Mesenchymal stem cell (in vitro differentiated cells and primary cell): ENCODE data around the gene SPTBN1.

Experiments
- DNase-seq: peaks from one replicate; pipeline ENCODE4 v3.0.0-alpha.2; 2013
- H2AFZ ChIP-seq: one replicate; pipeline ENCODE4 v1.6.1; 2013; ENCODE audit warnings: low read depth, mild to moderate bottlenecking, control low read depth, inconsistent platforms, low read length, moderate library complexity
- H2AK5ac ChIP-seq: 2 replicates; pipeline ENCODE4 v1.6.1; 2013; ENCODE audit warnings: low read length, moderate library complexity, mild to moderate bottlenecking, inconsistent platforms; ENCODE audit not compliant: severe bottlenecking
- H2BK120ac ChIP-seq: one replicate; pipeline ENCODE4 v1.6.1; 2013; ENCODE audit warnings: low read depth, mild to moderate bottlenecking, inconsistent platforms, low read length, moderate library complexity
- H2BK12ac ChIP-seq, 2 experiments: one replicate each; pipeline ENCODE4 v1.6.1; 2013; ENCODE audit warnings: inconsistent platforms in 2 of 2, low read length in 2 of 2, mild to moderate bottlenecking in 2 of 2, moderate library complexity in 2 of 2, control low read depth in 1 of 2
- H2BK15ac ChIP-seq: one replicate; pipeline ENCODE4 v1.6.1; 2013; ENCODE audit warnings: mild to moderate bottlenecking, low read depth, inconsistent platforms; ENCODE audit not compliant: poor library complexity, severe bottlenecking
- H2BK5ac ChIP-seq: 2 replicates; pipeline ENCODE4 v1.6.1; 2013; ENCODE audit warnings: low read depth, mild to moderate bottlenecking, low read length, control low read depth, inconsistent platforms; ENCODE audit not compliant: poor library complexity, severe bottlenecking
- H3K14ac ChIP-seq, 2 experiments: one replicate each; pipeline ENCODE4 v1.6.1; 2013; ENCODE audit warnings: inconsistent platforms in 2 of 2, low read length in 2 of 2, control low read depth in 1 of 2, mild to moderate bottlenecking in 1 of 2, moderate library complexity in 1 of 2
- H3K18ac ChIP-seq, 2 experiments: one replicate each; pipeline ENCODE4 v1.6.1; 2013; ENCODE audit warnings: inconsistent platforms in 2 of 2, low read length in 2 of 2, control low read depth in 1 of 2, low read depth in 1 of 2, mild to moderate bottlenecking in 1 of 2
- H3K23ac ChIP-seq, 2 experiments: one replicate each; pipeline ENCODE4 v1.6.1; 2013; ENCODE audit warnings: inconsistent platforms in 2 of 2, low read length in 2 of 2, mild to moderate bottlenecking in 2 of 2, moderate library complexity in 2 of 2, control low read depth in 1 of 2
- H3K27ac ChIP-seq: 2 replicates; pipeline ENCODE4 v1.5.1; 2013; ENCODE audit warnings: mild to moderate bottlenecking, moderate library complexity, low read length, control low read depth, inconsistent platforms; ENCODE audit not compliant: poor library complexity, severe bottlenecking
- H3K27me3 ChIP-seq, 2 experiments: 2 replicates each; pipeline versions ENCODE4 v1.6.1 to v1.7.0; 2013; ENCODE audit warnings: low read length in 2 of 2, mild to moderate bottlenecking in 2 of 2, moderate library complexity in 2 of 2, control low read depth in 1 of 2, inconsistent platforms in 1 of 2; ENCODE audit not compliant: control insufficient read depth in 1 of 2, insufficient read depth in 1 of 2
- H3K36me3 ChIP-seq, 2 experiments: 2 replicates each; pipeline versions ENCODE4 v1.6.1 to v1.7.0; 2013; ENCODE audit warnings: low read length in 2 of 2, control low read depth in 1 of 2, inconsistent platforms in 1 of 2, low read depth in 1 of 2, mild to moderate bottlenecking in 1 of 2; ENCODE audit not compliant: insufficient read depth in 2 of 2, control insufficient read depth in 1 of 2
- H3K4ac ChIP-seq, 2 experiments: one replicate each; pipeline ENCODE4 v1.6.1; 2013; ENCODE audit warnings: inconsistent platforms in 2 of 2, low read length in 2 of 2, mild to moderate bottlenecking in 2 of 2, moderate library complexity in 2 of 2, control low read depth in 1 of 2, low read depth in 1 of 2
- H3K4me1 ChIP-seq: 2 replicates; pipeline ENCODE4 v1.6.1; 2013; ENCODE audit warnings: low read depth, low read length, control low read depth; ENCODE audit not compliant: control insufficient read depth, insufficient read depth
- H3K4me2 ChIP-seq: 2 replicates; pipeline ENCODE4 v1.6.1; 2013; ENCODE audit warnings: low read length, mild to moderate bottlenecking, inconsistent platforms; ENCODE audit not compliant: poor library complexity, severe bottlenecking
- H3K4me3 ChIP-seq, 2 experiments: 2 replicates each; pipeline versions ENCODE4 v1.5.1 to v1.7.0; 2013; ENCODE audit warnings: low read length in 2 of 2, mild to moderate bottlenecking in 2 of 2, control low read depth in 1 of 2, low read depth in 1 of 2; ENCODE audit not compliant: insufficient read depth in 1 of 2
- H3K79me1 ChIP-seq: replicated peaks from 2 replicates; pipeline ENCODE4 v1.6.1; 2013; ENCODE audit warnings: mild to moderate bottlenecking, control low read depth, low read length, inconsistent platforms; ENCODE audit not compliant: poor library complexity, severe bottlenecking
- H3K9ac ChIP-seq: 2 replicates; pipeline ENCODE4 v1.7.0; 2013; ENCODE audit warnings: mild to moderate bottlenecking, low read length, moderate library complexity
- H3K9me3 ChIP-seq: 2 replicates; pipeline ENCODE4 v1.7.0; 2013; ENCODE audit warnings: mild to moderate bottlenecking, low read length; ENCODE audit not compliant: control insufficient read depth
- H4K8ac ChIP-seq: one replicate; pipeline ENCODE4 v1.6.1; 2013; ENCODE audit warnings: inconsistent platforms, mild to moderate bottlenecking, low read length, moderate library complexity
- H4K91ac ChIP-seq: one replicate; pipeline ENCODE4 v1.6.1; 2013; ENCODE audit warnings: mild to moderate bottlenecking, low read length, inconsistent platforms
- WGBS: methylation state at CpG from one replicate; pipeline ENCODE4 v1.1.7; 2013; ENCODE audit warnings: mixed read lengths; 5-methylcytosine and 5-hydroxymethylcytosine counted together

SPTBN1 gene

DNA sequence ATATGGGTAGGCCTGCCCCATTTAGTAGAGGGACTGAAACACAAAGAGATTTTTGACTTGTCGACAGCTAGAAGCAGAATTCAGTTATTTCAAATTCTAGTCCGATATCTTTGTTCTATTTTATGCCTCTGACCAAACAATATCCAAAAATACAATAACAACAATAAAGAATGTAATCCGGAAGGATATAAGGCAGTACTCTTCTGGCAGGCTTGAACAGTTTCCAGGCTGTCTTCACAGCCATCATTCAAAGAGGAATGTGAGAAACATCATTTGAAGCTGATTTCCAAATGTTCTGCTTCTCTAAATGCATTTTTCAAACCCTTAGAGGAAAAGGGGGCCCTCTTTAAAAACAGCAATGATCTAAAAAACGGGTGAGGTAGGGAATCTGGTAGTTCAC lies 36.7 kb upstream of the SPTBN1 start:
- H3K4me3 ChIP-seq = peak overlapping the region in 1 of 2 experiments; percentile 55

GRCh38 chr2:54419855-54420523 lies 36.1 kb upstream of the SPTBN1 start:
- Histone ChIP-seq H3K27ac (no peak overlapping the region), H3K4ac (no peak overlapping the region), H2BK12ac (no peak overlapping the region), H3K36me3 (no peaks in the 10 kb centered on the region), H3K27me3 (no peaks in the 10 kb centered on the region), H3K4me1 (no peaks in the 10 kb centered on the region), H3K18ac (no peak overlapping the region), H3K9ac (peak overlapping the region; percentile 63), H3K23ac (no peak overlapping the region), H3K9me3 (no peaks in the 10 kb centered on the region), H3K4me3 (peak overlapping the region in 1 of 2 experiments; percentile 55), H4K91ac (no peak overlapping the region), H3K79me1 (no peaks in the 10 kb centered on the region), H2BK120ac (no peak overlapping the region), H2BK15ac (no peak overlapping the region), H2AFZ (no peak overlapping the region), H3K14ac (no peak overlapping the region), H3K4me2 (no peak overlapping the region), H2BK5ac (no peak overlapping the region), H2AK5ac (no peak overlapping the region), H4K8ac (peak overlapping the region; percentile 64)
- WGBS = 91% methylated on average over 7 of the region's 9 CpGs
- no peak for DNase-seq

More for the DNA sequence above, 36.7 kb upstream of the SPTBN1 start:
- H2AFZ ChIP-seq = no peak overlapping the region
- H3K9me3 ChIP-seq = no peaks in the 10 kb centered on the region
- H3K27ac ChIP-seq = no peak overlapping the region
- H4K8ac ChIP-seq = no peak overlapping the region
- no peak overlapping the region for H3K23ac ChIP-seq
- no peak overlapping the region for H3K18ac ChIP-seq
- H2AK5ac ChIP-seq = no peak overlapping the region
- no peak overlapping the region for H3K4me2 ChIP-seq
- no peak overlapping the region for H2BK12ac ChIP-seq
- H4K91ac ChIP-seq = no peak overlapping the region
- no peak overlapping the region for H3K4ac ChIP-seq
- no peak for DNase-seq
- H3K79me1 ChIP-seq = no peaks in the 10 kb centered on the region
- WGBS = 97% methylated on average over 3 of the region's 4 CpGs
- H2BK5ac ChIP-seq = no peak overlapping the region
- H2BK15ac ChIP-seq = no peak overlapping the region
- H2BK120ac ChIP-seq = no peak overlapping the region
- H3K14ac ChIP-seq = no peak overlapping the region
- H3K27me3 ChIP-seq = no peaks in the 10 kb centered on the region
- no peaks in the 10 kb centered on the region for H3K36me3 ChIP-seq
- peak overlapping the region; percentile 63 for H3K9ac ChIP-seq
- no peaks in the 10 kb centered on the region for H3K4me1 ChIP-seq

GRCh38 chr2:54420524-54421172 lies 35.5 kb upstream of the SPTBN1 start:
- Histone ChIP-seq H3K4me1 (no peaks in the 10 kb centered on the region), H4K91ac (no peak overlapping the region), H3K9ac (no peak overlapping the region), H3K27ac (no peak overlapping the region), H2BK12ac (no peak overlapping the region), H3K18ac (no peak overlapping the region), H3K14ac (no peak overlapping the region), H2BK120ac (no peak overlapping the region), H3K4ac (no peak overlapping the region), H2BK15ac (no peak overlapping the region), H4K8ac (no peak overlapping the region), H3K9me3 (no peaks in the 10 kb centered on the region), H3K27me3 (no peaks in the 10 kb centered on the region), H3K36me3 (no peaks in the 10 kb centered on the region), H2AFZ (no peak overlapping the region), H2BK5ac (no peak overlapping the region), H3K4me2 (no peak overlapping the region), H3K23ac (no peak overlapping the region), H3K4me3 (no peak overlapping the region), H3K79me1 (no peaks in the 10 kb centered on the region), H2AK5ac (no peak overlapping the region)
- WGBS = 20% methylated on average over 1 of the region's 2 CpGs
- DNase-seq = no peak

- H2AK5ac ChIP-seq = no peak overlapping the region
- H3K14ac ChIP-seq = no peak overlapping the region
- no peak overlapping the region for H3K4me3 ChIP-seq
- no peaks in the 10 kb centered on the region for H3K36me3 ChIP-seq
- H3K4me1 ChIP-seq = no peaks in the 10 kb centered on the region
- H2BK120ac ChIP-seq = no peak overlapping the region
- H2BK12ac ChIP-seq = no peak overlapping the region
- no peak overlapping the region for H3K27ac ChIP-seq
- H3K9me3 ChIP-seq = no peaks in the 10 kb centered on the region
- H2AFZ ChIP-seq = no peak overlapping the region
- H3K4me2 ChIP-seq = no peak overlapping the region
- no peaks in the 10 kb centered on the region for H3K79me1 ChIP-seq
- no peaks in the 10 kb centered on the region for H3K27me3 ChIP-seq
- no peak for DNase-seq
- H2BK5ac ChIP-seq = no peak overlapping the region
- H3K4ac ChIP-seq = no peak overlapping the region
- no peak overlapping the region for H3K18ac ChIP-seq
- no peak overlapping the region for H4K91ac ChIP-seq
- H4K8ac ChIP-seq = no peak overlapping the region
- H2BK15ac ChIP-seq = no peak overlapping the region
- WGBS = 94% methylated on average over 10 of the region's 10 CpGs
- H3K9ac ChIP-seq = no peak overlapping the region
- no peak overlapping the region for H3K23ac ChIP-seq
Measured at GRCh38 chr2:54422072-54422581, 34.0 kb upstream of the SPTBN1 start.
